Measurements from ENCODE around the gene KLHL34. TPM values are rescaled to one million over a fixed set of nuclear protein-coding genes. Genes with fewer than 3 reads are reported as not detected.

The KLHL34 gene
- polyA plus RNA-seq, 1 of the 3 experiments (the other 2 are of a cell fraction) = not detected

GRCh38 chrX:21661316-21661715, 3.2 kb upstream of the KLHL34 start:
- WGBS (ENCODE audit: low lambda C conversion rate) = 42% methylated on average over 6 of the region's 6 CpGs
- Histone ChIP-seq H3K9ac (no peak overlapping the region), H3K4me1 (ENCODE audit: control insufficient read depth in 1 of 2, insufficient read depth in 2 of 2, low read depth in 1 of 2, low read length in 1 of 2) (no peaks in the 10 kb centered on the region), H2AFZ (ENCODE audit: low read depth) (no peak overlapping the region), H3K4me2 (no peak overlapping the region), H3F3A (replicated peaks; ENCODE audit: insufficient read depth) (no peaks in the 10 kb centered on the region), H4K20me1 (ENCODE audit: insufficient read depth) (no peaks in the 10 kb centered on the region), H3K79me2 (ENCODE audit: insufficient read depth) (no peaks in the 10 kb centered on the region), H3K4me3 (ENCODE audit: low read depth in 2 of 2, low read length in 1 of 2) (no peak overlapping the region), H3K36me3 (replicated peaks in 1 of 2; ENCODE audit: control insufficient read depth in 1 of 2, insufficient read depth in 2 of 2, low read length in 1 of 2) (no peaks in the 10 kb centered on the region), H3K9me3 (no peaks in the 10 kb centered on the region), H3K9me2 (no peaks in the 10 kb centered on the region), H3K27ac (ENCODE audit: low read depth in 2 of 2, low read length in 1 of 2) (no peak overlapping the region), H3K27me3 (ENCODE audit: insufficient read depth) (no peaks in the 10 kb centered on the region)
- no peak for TF ChIP-seq FOXM1 (IDR thresholded peaks at IDR 0.05; ENCODE audit: low read depth)
- TF ChIP-seq, protein P1, sequence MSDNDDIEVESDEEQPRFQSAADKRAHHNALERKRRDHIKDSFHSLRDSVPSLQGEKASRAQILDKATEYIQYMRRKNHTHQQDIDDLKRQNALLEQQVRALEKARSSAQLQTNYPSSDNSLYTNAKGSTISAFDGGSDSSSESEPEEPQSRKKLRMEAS (IDR thresholded peaks at IDR 0.05; ENCODE audit: low read depth) = no peak
- no peak for TF ChIP-seq ELF1 (IDR thresholded peaks at IDR 0.05)
- TF ChIP-seq, protein P2, sequence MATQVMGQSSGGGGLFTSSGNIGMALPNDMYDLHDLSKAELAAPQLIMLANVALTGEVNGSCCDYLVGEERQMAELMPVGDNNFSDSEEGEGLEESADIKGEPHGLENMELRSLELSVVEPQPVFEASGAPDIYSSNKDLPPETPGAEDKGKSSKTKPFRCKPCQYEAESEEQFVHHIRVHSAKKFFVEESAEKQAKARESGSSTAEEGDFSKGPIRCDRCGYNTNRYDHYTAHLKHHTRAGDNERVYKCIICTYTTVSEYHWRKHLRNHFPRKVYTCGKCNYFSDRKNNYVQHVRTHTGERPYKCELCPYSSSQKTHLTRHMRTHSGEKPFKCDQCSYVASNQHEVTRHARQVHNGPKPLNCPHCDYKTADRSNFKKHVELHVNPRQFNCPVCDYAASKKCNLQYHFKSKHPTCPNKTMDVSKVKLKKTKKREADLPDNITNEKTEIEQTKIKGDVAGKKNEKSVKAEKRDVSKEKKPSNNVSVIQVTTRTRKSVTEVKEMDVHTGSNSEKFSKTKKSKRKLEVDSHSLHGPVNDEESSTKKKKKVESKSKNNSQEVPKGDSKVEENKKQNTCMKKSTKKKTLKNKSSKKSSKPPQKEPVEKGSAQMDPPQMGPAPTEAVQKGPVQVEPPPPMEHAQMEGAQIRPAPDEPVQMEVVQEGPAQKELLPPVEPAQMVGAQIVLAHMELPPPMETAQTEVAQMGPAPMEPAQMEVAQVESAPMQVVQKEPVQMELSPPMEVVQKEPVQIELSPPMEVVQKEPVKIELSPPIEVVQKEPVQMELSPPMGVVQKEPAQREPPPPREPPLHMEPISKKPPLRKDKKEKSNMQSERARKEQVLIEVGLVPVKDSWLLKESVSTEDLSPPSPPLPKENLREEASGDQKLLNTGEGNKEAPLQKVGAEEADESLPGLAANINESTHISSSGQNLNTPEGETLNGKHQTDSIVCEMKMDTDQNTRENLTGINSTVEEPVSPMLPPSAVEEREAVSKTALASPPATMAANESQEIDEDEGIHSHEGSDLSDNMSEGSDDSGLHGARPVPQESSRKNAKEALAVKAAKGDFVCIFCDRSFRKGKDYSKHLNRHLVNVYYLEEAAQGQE (IDR thresholded peaks at IDR 0.05; ENCODE audit: low read depth, low read length) = no peak
- no peak for TF ChIP-seq JUND (IDR thresholded peaks at IDR 0.05)
- no peak for TF ChIP-seq NFIC (IDR thresholded peaks at IDR 0.05; ENCODE audit: borderline replicate concordance)
- TF ChIP-seq YY1 (IDR thresholded peaks at IDR 0.05; ENCODE audit: low read depth) = no peak
- TF ChIP-seq EP300 (IDR thresholded peaks at IDR 0.05; ENCODE audit: borderline replicate concordance in 1 of 2, low read depth in 1 of 2, low read length in 1 of 2) = no peak
- no peak for TF ChIP-seq MXI1 (IDR thresholded peaks at IDR 0.05; ENCODE audit: low read depth, low read length)
- TF ChIP-seq, protein P3, sequence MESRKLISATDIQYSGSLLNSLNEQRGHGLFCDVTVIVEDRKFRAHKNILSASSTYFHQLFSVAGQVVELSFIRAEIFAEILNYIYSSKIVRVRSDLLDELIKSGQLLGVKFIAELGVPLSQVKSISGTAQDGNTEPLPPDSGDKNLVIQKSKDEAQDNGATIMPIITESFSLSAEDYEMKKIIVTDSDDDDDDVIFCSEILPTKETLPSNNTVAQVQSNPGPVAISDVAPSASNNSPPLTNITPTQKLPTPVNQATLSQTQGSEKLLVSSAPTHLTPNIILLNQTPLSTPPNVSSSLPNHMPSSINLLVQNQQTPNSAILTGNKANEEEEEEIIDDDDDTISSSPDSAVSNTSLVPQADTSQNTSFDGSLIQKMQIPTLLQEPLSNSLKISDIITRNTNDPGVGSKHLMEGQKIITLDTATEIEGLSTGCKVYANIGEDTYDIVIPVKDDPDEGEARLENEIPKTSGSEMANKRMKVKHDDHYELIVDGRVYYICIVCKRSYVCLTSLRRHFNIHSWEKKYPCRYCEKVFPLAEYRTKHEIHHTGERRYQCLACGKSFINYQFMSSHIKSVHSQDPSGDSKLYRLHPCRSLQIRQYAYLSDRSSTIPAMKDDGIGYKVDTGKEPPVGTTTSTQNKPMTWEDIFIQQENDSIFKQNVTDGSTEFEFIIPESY (IDR thresholded peaks at IDR 0.05; ENCODE audit: borderline replicate concordance, low read depth) = no peak
- TF ChIP-seq RCOR1 (IDR thresholded peaks at IDR 0.05; ENCODE audit: low read length) = no peak
- no peak for TF ChIP-seq NRF1 (IDR thresholded peaks at IDR 0.05; ENCODE audit: low read depth, low read length)
- TF ChIP-seq, protein P4, sequence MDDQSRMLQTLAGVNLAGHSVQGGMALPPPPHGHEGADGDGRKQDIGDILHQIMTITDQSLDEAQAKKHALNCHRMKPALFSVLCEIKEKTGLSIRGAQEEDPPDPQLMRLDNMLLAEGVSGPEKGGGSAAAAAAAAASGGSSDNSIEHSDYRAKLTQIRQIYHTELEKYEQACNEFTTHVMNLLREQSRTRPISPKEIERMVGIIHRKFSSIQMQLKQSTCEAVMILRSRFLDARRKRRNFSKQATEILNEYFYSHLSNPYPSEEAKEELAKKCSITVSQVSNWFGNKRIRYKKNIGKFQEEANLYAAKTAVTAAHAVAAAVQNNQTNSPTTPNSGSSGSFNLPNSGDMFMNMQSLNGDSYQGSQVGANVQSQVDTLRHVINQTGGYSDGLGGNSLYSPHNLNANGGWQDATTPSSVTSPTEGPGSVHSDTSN (IDR thresholded peaks at IDR 0.05) = no peak
- TF ChIP-seq TCF12 (IDR thresholded peaks at IDR 0.05) = no peak
- no peak for TF ChIP-seq SMC3 (IDR thresholded peaks at IDR 0.05; ENCODE audit: low read depth, low read length)
- no peak for TF ChIP-seq USF2 (IDR thresholded peaks at IDR 0.05; ENCODE audit: borderline replicate concordance, low read depth, low read length)
- TF ChIP-seq RAD21 (IDR thresholded peaks at IDR 0.05; ENCODE audit: low read length) = no peak
- TF ChIP-seq, protein P5, sequence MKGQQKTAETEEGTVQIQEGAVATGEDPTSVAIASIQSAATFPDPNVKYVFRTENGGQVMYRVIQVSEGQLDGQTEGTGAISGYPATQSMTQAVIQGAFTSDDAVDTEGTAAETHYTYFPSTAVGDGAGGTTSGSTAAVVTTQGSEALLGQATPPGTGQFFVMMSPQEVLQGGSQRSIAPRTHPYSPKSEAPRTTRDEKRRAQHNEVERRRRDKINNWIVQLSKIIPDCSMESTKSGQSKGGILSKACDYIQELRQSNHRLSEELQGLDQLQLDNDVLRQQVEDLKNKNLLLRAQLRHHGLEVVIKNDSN (IDR thresholded peaks at IDR 0.05; ENCODE audit: borderline replicate concordance, low read depth) = no peak
- no peak for TF ChIP-seq CHD2 (IDR thresholded peaks at IDR 0.05; ENCODE audit: low read length, partially characterized antibody)
- CTCF ChIA-PET = no interaction called here
- DNase-seq = no peak
- POLR2A ChIA-PET = no interaction called here

Measured in SK-N-SH (cell line).